SKM-1 treated with dmso at 0.1 percent for 144 hours (cell line): ENCODE measurements around the gene ALK.
A peak's percentile ranks its signal among the peaks of the same experiment; 100 is the strongest.

Experiments
- DNase-seq: peaks from one replicate; lab custom pipeline; 2025; ENCODE audit not compliant: unreplicated experiment; lab: John Stamatoyannopoulos, UW

ALK gene

GRCh38 chr2:29239209-29239960, 682.0 kb downstream of the ALK start:
- DNase-seq: no peak

DNA sequence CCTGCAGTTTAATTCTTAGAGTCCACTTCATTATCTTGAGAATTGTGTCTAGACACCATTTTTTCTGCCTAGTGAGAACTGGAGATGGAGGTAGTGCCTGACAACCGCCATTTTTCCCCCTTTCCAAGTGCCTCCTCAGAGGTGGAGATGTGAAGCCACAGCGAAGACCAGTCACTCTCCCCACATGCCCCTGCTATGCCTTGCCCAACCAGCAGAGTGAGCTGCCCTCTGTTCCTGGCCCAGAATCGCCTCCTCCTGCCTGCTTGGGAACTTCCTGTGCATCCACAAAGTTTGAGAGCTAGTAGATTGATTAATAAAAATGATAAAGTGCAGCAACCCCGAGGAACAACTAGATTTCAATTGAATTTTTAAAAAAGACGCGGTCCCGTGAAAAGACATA, 682.9 kb downstream of the ALK start:
- DNase-seq: peak; percentile 13

DNA sequence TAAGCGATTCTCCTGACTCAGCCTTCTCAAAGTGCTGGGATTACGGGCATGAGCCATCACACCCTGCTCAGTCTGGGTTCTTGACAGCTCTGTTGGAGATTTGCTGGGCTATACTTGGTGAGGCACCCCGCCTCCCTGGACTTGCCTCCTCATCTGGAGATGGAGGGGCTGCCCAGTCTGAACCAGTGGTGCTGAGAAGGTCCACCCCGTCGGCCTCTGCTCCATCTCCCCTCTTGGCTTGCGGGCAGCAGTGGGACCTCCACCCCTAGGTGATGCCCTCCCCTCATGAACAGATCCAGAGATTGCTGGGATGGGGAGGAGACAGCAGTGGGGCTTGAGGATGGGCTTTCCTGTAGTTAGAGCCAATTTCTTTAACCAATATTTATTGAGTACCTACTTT, 685.3 kb downstream of the ALK start:
- DNase-seq: no peak

DNA sequence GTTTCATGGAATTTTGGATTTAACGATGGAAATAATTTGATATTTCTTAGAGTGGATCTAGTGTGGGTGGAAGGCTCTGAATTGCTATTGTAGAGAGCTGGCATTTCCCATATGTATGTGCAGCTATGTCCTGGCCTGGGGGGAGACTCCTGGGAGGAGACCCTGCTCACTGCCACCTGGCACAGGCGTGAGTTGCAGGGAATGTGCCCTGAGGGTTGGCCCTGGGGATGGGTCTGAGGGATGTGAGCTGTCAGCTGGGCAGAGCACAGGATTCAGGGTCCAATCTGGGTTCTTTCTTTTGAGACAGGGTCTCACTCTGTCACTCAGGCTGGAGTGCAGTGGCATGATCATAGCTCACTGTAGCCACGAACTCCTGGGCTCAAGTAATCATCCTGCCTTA, 686.0 kb downstream of the ALK start:
- no peak for DNase-seq

DNA sequence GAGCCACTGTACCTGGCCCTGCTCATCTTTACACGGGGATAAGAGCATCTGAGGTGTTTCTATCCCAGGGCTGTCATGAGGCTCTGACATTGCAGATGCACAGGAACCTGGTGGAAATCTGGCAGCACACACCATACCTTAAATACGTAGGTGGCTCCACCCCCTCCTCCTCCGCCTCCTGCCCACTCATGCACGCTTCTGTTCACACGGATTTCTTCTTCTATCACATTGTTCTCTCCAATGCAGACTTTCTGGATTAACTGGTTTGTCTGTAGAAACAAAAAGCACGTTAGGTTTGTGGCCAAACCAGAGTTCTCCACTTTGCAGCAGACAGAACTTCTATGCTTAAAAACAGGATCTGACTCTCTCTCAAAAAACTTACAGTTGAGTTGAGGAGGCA, 688.0 kb downstream of the ALK start:
- no peak for DNase-seq

- no peak for DNase-seq
These were observed 689.3 kb downstream of the ALK start for GRCh38 chr2:29232041-29232440.

- no peak for DNase-seq
These were observed 691.7 kb downstream of the ALK start for GRCh38 chr2:29229640-29230039.

- DNase-seq: no peak
These were observed 692.4 kb downstream of the ALK start for GRCh38 chr2:29228947-29229346.

GRCh38 chr2:29227935-29228675, 693.3 kb downstream of the ALK start:
- DNase-seq: no peak

GRCh38 chr2:29226808-29227207, 694.6 kb downstream of the ALK start:
- no peak for DNase-seq

DNA sequence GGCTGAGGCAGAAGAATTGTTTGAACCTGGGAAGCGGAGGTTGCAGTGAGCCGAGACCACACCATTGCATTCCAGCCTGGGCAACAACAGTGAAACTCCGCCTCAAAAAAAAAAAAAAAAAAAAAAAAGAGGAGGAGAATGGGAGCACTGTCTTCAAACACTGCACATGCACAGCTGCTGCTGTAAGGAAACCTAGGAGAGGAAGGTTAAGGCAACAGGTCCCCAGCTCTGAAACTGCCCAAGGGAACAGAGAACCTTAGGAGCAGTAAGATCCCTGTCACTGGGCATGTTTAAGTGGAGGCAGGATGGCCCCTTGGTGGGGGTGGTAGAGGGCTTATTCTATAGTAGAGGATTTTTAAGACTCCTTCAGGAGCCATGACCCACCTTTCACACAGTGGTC, 695.0 kb downstream of the ALK start:
- DNase-seq: no peak

DNA sequence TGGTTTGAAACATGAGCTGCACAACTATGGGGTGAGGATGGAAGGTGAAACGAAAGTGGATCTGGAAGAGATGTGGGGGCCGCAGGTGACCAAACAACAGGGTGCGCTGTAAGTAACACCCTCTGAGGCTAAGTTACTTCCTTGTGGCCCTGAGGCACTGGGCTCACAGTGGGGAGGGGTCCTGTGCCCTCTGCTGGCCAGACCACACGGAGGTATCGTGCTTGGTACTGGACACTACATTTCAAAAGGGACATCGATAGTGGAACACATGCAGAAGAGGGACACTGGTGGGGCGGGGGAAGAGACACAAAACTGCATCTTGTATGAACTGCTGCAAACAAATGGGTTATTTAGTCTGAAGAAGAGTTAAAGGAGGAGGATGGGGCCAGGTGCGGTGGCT, 695.6 kb downstream of the ALK start:
- DNase-seq: no peak

GRCh38 chr2:29224693-29225551, 696.5 kb downstream of the ALK start:
- DNase-seq: no peak

DNA sequence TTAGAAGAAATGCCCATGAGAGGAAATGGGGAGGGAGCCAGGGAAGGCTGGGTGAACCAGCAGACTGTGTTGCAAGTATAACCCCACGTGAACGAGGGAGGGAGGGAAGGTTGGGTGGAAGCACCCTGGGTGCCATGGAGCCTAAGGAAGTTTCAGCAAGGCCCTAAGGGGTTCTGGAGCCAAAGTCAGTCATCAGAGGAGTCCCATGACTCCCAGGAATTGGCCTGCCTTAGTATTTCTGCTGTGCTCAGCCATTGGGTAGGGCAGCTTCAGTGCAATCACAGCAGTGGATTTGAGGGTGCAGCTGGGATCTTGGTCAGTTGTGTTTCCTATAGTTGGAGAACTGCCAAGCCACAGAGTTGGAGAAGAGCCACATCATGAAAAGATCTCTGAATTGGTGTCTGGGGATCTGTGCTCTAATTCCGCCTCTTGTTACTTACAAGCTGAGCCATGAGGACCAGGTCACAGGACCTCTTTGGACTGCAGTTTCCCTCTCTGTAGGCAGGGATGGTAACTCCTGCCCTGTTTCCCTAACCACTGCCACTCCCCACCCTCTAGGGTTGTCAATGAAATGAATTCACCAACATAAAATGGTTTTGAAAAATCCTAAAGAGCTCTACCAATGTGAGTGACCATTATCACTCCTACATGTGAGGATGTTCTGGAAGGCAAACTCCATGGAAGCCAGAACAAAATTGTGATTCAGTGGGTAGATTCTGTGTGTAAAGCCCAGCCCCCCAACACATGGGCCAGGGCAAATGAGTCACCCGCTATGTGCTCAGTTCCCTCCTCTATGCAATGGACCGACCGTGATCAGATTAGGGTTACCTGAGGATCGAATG, 697.3 kb downstream of the ALK start:
- no peak for DNase-seq

GRCh38 chr2:29223257-29223656, 698.1 kb downstream of the ALK start:
- no peak for DNase-seq

DNA sequence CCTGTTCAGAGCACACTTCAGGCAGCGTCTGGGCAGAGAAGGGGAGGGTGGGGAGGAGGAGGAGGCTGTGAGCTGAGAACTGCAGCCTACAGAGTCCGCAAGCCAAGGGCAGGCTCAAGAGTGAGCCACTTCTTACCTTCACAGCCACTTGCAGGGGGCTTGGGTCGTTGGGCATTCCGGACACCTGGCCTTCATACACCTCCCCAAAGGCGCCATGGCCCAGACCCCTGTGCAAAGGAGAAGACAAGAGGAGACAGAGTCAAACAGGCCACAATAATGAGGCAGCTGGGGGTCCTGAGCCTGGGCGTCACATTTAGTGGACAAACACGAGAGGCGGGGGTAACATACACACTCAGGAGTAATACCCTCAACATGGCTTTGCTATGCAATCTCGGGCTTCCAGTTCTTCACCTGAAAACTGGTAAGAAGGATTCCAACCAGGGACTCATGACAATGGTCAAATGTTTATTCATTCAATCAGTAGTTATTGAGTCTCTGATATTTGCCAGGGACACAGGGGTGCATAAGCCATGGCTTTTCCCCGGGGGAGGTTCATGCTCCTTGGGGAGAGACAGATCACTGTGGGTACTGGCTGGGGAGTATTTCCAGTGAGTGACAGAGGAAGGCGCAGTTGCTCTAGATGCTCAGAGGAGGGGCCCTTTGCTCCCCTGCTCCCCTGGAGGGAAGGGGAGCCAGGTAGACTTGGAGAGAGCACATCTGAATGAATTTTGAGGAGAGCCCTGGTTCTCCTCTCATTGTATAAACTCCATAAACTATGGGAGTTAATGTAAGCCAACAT, 698.8 kb downstream of the ALK start:
- DNase-seq: no peak

DNA sequence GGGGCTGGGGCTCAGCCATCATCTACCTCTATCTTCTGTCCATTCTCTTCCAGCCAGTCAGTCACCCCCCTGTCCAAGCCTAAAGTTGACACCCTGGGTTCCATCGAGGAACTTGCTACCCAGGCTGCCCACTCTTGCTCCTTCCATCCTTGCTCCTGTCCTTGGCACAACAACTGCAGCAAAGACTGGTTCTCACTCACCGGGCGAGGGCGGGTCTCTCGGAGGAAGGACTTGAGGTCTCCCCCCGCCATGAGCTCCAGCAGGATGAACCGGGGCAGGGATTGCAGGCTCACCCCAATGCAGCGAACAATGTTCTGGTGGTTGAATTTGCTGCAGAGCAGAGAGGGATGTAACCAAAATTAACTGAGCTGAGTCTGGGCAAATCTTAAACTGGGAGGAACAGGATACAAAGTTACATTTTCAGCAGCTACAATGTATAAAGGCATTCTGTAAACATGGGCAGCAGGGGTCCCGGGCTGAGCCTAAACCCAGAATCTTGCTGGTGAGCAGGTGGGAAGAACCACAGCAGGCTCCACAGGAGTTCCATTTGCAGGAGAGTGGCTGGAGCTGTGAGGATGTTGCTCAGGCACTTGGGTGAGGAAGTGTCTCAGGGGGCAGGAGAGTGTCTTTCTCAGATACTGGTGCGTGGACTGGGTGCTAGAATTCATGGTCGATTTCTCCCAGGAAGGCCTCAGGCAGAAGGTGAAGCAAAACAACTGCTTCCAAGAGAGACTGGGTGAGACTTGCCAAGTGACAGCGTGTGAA, 700.7 kb downstream of the ALK start:
- DNase-seq: no peak

DNA sequence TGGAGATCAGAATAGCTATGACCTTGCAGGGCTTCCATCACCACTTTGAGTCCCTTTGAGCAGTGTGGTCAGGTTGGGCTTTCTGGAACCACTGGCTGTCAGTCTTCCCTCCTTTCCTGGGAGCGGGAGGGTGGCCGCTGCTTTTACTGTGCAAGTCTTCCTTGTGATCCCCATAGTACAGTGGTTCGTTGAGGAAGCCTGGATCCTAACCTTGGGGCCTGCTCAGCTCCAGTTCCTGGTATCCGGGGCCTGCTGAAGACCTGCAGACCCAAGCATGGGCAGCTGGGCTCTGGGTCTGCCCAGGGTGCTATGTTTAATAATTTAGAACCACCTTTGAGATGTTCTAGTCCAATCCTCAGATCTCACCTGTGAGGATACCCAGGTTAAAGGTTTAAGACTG, 702.0 kb downstream of the ALK start:
- no peak for DNase-seq

DNA sequence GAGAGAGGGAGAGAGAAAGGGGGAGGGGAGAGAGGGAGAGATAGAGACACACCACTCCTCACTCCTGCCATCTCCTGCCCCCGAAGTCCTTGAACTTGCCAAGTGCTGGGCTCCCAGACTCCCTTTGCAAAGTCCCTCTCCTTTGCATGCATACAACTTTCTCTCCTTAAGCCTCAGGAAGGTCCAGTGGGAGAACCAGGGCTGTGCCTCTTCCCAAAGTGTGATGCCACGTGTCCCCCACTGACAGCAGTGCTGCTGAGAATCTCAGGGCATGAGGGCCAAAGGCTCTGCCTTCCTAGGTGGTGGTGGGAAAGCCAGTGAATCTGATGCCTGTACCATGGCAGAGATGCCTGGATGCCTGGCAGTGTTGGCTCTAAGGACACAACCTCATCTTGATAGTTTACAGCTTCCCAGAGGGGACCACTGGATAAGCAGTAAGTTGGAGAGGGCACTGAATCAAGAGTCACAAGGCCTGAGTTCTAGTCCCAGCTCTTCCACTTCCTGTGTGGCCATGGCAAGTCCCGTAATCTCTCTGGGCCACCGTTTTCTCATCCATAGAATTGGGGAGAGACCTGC, 702.7 kb downstream of the ALK start:
- DNase-seq: no peak
